Measurements from ENCODE around the gene RAPGEFL1. TPM values are rescaled to one million over a fixed set of nuclear protein-coding genes. Genes with fewer than 3 reads are reported as not detected.

Gene RAPGEFL1
- total RNA-seq, 1 donor from 2014 or later, result 6.8 TPM

Small RNAs within 50 kb of the gene (microRNA-seq; reads per million reads assigned to microRNA genes)
- gene MIR6866 (not detected), gene MIR6867 (not detected)

Small RNAs within 50 kb of the gene (small RNA-seq; reads per million reads assigned to genes)
- gene MIR6867, result not detected

Other genes starting within 250 kb of the RAPGEFL1 start
- gene ORMDL3, start 249.9 kb upstream of the RAPGEFL1 start, total RNA-seq (ENCODE audit: low replicate concordance), result 29.3 and 47.1 TPM in 2 replicates
- not detected in 2 replicates for gene LRRC3C, start 249.7 kb upstream of the RAPGEFL1 start, total RNA-seq (ENCODE audit: low replicate concordance)
- 0.09 TPM in 1 of 2 replicates, not detected in the other for gene GSDMA, start 214.5 kb upstream of the RAPGEFL1 start, total RNA-seq (ENCODE audit: low replicate concordance)
- gene PSMD3, start 196.7 kb upstream of the RAPGEFL1 start, total RNA-seq (ENCODE audit: low replicate concordance), result 71.6 and 131 TPM in 2 replicates
- gene CSF3, start 162.0 kb upstream of the RAPGEFL1 start, total RNA-seq (ENCODE audit: low replicate concordance), result not detected in 2 replicates
- gene MED24, start 123.1 kb upstream of the RAPGEFL1 start, total RNA-seq (ENCODE audit: low replicate concordance), result 64.3 and 109 TPM in 2 replicates
- gene THRA, start 114.5 kb upstream of the RAPGEFL1 start, total RNA-seq (ENCODE audit: low replicate concordance), result 14.5 and 20.8 TPM in 2 replicates
- 0.24 and 0.87 TPM in 2 replicates for gene NR1D1, start 76.9 kb upstream of the RAPGEFL1 start, total RNA-seq (ENCODE audit: low replicate concordance)
- 144 and 190 TPM in 2 replicates for gene MSL1, start 55.5 kb upstream of the RAPGEFL1 start, total RNA-seq (ENCODE audit: low replicate concordance)
- gene CASC3, start 36.9 kb upstream of the RAPGEFL1 start, total RNA-seq (ENCODE audit: low replicate concordance), result 64.0 and 68.9 TPM in 2 replicates
- gene WIPF2, start 41.8 kb downstream of the RAPGEFL1 start, total RNA-seq (ENCODE audit: low replicate concordance), result 6.8 and 9.3 TPM in 2 replicates
- 54.6 and 65.3 TPM in 2 replicates for gene CDC6, start 110.4 kb downstream of the RAPGEFL1 start, total RNA-seq (ENCODE audit: low replicate concordance)
- gene RARA, start 131.7 kb downstream of the RAPGEFL1 start, total RNA-seq (ENCODE audit: low replicate concordance), result 9.0 and 9.4 TPM in 2 replicates
- gene GJD3, start 187.3 kb downstream of the RAPGEFL1 start, total RNA-seq (ENCODE audit: low replicate concordance), result not detected in 2 replicates
- 566 and 968 TPM in 2 replicates for gene TOP2A, start 240.4 kb downstream of the RAPGEFL1 start, total RNA-seq (ENCODE audit: low replicate concordance)

All from neural progenitor cell (in vitro differentiated cells).